ENCODE measurements around the gene PITX1.
A peak's percentile ranks its signal among the peaks of the same experiment; 100 is the strongest.

Gene PITX1

DNA sequence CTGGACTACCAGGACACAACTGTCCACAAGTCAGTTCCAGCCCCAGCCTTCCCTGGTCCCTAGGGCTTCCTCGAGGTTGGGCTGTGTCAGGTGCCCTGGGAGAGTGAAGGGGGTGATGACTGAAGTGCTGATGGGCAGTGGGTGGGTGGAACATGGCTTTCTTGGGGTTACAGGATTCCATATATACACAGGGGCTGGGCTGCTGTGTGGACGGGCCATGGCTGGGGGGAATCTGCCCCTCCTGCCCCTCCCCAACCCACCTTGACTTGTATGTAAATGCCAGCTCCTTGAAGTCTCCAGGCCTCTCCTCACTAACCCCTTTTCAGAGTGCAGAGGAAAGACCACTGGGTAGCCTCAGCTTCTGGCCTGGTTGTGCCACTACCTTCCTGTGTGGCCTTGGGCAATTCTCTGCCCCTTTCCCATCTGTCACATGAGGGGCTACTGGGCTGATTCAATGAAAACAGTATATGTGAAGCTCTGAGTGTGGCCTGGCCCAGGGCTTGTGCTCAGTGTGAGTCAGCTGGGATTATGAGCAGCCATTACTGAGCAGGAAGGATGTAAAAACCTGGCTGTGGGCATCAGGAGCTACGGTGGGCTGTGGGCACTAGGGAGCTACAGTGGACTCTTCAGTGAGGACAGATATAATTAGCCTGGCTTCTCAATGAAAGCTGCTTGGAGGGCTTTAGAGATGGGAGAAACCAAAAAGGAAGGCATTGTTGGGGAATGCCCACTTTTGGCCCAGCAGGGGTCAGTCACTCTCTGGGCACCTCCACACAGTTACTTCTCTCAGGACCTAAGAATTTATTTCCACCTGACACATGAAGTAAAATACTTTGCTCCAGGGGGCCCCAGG is 23.3 kb downstream of the PITX1 start:
- H3K27ac ChIP-seq = no peak overlapping the region
- peak; percentile 53 for DNase-seq (ENCODE audit: low spot score)
- no peak overlapping the region for H3K4me3 ChIP-seq
- TF ChIP-seq, protein P1, sequence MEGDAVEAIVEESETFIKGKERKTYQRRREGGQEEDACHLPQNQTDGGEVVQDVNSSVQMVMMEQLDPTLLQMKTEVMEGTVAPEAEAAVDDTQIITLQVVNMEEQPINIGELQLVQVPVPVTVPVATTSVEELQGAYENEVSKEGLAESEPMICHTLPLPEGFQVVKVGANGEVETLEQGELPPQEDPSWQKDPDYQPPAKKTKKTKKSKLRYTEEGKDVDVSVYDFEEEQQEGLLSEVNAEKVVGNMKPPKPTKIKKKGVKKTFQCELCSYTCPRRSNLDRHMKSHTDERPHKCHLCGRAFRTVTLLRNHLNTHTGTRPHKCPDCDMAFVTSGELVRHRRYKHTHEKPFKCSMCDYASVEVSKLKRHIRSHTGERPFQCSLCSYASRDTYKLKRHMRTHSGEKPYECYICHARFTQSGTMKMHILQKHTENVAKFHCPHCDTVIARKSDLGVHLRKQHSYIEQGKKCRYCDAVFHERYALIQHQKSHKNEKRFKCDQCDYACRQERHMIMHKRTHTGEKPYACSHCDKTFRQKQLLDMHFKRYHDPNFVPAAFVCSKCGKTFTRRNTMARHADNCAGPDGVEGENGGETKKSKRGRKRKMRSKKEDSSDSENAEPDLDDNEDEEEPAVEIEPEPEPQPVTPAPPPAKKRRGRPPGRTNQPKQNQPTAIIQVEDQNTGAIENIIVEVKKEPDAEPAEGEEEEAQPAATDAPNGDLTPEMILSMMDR (IDR thresholded peaks at IDR 0.05) = no peak

DNA sequence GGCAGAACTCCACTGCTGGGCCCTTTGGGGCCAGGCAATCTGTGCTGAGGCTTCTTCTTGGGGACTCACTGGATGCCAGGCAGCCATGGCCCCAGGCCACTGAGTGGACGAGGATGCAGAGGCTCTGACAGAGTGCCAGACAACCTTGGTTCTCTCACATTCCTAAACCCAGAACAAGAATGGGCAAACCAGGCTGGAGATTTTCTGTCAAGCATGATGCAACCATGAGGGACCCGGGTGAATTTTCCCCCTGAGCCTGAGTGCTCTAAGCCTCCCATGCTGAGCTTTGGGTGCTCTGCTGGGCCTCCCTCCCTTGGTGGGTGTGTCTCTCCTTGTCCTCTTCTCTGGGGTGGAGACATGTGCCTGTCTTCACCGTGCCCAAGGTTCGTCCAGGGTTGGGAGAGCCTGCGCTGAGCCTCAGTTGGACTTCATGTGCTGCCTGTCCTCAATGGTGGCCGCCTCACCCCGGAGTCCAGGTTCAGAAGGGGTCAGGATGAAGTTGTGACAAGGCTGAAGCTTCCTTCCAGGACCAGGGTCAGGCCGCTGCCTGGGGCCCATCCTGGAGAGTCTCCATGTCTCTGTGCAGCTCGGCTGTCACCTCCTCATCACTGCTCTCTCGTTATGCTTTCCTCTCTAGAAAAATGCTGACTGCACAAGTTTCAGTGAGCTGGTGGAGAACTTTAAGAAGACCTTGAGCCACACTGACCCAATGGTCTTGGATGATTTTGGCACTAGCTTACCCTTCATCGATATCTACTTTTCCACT is 24.1 kb downstream of the PITX1 start:
- Histone ChIP-seq H3K4me3 (no peak overlapping the region), H3K27ac (no peak overlapping the region)
- peak; percentile 45 for DNase-seq (ENCODE audit: low spot score)
- TF ChIP-seq, protein P1 (IDR thresholded peaks at IDR 0.05) = no peak

DNA sequence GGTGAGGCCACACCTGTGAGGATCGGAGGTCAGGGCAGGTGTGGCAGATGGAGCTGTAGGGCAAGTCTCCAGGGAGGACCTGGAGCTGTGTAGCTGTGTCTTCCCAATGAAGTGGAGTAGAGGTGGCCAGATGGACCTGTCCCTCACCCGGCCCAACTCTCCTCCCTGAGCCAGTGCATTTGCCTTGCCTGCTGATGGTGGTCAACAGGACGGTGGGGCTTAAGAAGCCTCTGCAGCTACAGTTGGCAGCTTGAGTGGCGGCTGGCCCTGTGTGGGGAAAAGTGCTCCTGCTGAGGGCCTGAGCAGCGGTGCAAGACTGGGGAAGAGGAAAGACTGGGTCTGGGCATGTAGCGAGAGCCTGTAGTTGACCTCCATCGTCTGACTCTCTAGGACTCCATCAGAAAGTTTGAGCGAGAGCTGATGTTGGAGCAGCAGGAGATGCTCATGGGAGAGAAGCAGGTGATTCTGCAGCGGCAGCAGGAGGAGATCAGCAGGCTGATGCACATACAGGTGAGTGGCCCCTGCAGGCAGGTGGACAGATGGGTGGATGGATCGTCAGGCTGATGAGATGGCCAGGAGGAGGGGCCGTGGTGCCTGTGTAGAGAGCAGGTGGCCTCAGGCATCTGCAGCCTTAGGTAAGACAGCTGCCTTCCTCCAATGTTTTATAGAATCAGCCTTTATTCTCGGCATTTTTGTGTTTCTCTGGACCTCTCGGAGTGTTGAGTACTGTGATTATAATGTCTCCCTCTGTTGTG is 24.9 kb downstream of the PITX1 start:
- no peak overlapping the region for H3K27ac ChIP-seq
- TF ChIP-seq, protein P1 (IDR thresholded peaks at IDR 0.05) = no peak
- no peak overlapping the region for H3K4me3 ChIP-seq
- DNase-seq (ENCODE audit: low spot score) = peak; percentile 26

DNA sequence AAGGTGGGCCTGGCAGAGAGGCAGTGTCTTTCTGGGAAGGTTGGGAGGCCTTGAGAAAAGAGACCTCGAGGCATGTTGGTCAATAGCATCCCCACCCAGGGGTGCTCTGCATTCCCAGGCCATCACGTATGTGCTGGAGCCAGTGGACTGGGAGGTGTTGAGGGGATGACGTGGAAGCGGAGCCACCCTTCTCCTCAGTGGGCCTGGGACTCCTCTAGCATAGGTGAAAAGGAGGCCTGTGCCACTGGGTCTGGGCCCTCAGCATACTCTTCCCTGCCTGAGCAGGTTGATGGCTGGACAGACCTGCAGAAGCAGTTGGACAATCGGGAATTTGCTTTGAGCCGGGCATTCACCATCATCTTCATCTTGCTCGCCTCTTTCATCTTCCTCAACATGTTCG is 25.5 kb downstream of the PITX1 start:
- no peak for DNase-seq (ENCODE audit: low spot score)
- Histone ChIP-seq H3K4me3 (no peak overlapping the region), H3K27ac (no peak overlapping the region)
- TF ChIP-seq, protein P1 (IDR thresholded peaks at IDR 0.05) = no peak

DNA sequence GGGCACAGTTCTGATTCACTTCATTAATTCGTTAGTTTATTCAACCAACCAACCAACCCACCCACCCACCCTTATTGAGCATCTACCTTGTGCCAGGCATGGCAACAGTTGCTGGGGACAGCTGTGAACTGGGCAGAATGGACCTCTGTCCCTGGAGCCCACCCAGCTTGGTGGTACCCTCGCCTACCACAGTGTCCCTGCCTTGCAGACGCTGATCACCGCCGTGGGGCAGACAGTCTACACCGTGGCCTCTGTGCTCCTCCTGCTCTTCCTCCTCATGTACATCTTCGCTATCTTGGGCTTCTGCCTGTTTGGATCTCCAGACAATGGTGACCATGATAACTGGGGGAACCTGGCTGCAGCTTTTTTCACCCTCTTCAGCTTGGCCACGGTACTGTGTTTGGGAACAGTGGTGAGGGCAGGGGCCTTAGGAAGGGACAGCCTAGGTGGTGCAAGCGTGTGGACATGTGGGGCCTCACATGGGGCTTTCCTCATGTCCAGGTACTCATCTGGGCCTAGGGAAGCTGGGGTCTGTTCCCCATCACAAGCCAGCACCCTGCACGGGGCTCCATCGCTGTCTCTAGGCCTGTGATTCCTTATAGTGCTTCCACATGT is 26.2 kb downstream of the PITX1 start:
- Histone ChIP-seq H3K27ac (no peak overlapping the region), H3K4me3 (no peak overlapping the region)
- no peak for DNase-seq (ENCODE audit: low spot score)
- TF ChIP-seq, protein P1 (IDR thresholded peaks at IDR 0.05) = no peak

DNA sequence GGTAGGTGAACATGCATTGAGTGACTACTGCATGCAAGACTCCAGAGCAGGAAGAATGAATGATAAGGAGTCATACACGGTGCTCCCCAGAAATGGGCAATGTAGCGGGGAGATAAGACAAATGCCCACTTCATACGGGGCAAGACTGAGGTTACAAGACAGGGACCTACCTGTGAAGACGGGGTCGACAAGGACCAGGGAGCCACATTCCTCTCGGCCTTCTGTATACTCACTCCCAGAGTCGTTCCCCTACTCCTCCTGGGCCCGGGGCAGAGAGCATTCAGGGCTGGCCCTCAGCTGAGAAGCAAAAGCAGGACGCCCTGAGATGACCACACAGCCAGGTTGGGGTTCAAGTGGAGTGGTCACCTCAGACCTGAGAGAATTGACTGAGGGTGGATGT is 26.7 kb downstream of the PITX1 start:
- Histone ChIP-seq H3K27ac (no peak overlapping the region), H3K4me3 (no peak overlapping the region)
- TF ChIP-seq, protein P1 (IDR thresholded peaks at IDR 0.05) = no peak
- DNase-seq (ENCODE audit: low spot score) = peak; percentile 56

Measured in coronary artery (tissue), 2 donors.